GM12878 (cell line): ENCODE data around the gene MCEMP1. TPM values are rescaled to one million over a fixed set of nuclear protein-coding genes. Genes with fewer than 3 reads are reported as not detected.

Source experiments
- ATAC-seq: fragments of 200-7000 bp; cut with Tn5 transposase; 3 replicates; pipeline ENCODE4 v1.9.1; 2020; ENCODE audit warnings: mild to moderate bottlenecking, moderate library complexity
- BruUV-seq: library from RNA; stranded (reverse); fragments of 400-500 nt; replicated peaks from 2 replicates; lab custom pipeline; 2021; lab: Mats Ljungman, UMichigan
- CTCF ChIA-PET: fragments of 300-600 bp; sonication (Branson Sonifier 250); formaldehyde crosslinking; extraction: SDS; loops from one replicate; lab custom pipeline; 2021; ENCODE audit warnings: inconsistent platforms; lab: Yijun Ruan, JAX
- POLR2A ChIA-PET: fragments of 350-600 bp; formaldehyde crosslinking; extraction: SDS; loops from one replicate; lab custom pipeline; 2021; ENCODE audit warnings: inconsistent platforms; lab: Charles Lee
- RAD21 ChIA-PET: fragments of 300-600 bp; sonication (Branson Sonifier 250); formaldehyde crosslinking; loops from one replicate; lab custom pipeline; 2023; ENCODE audit warnings: antibody characterized with exemption; ENCODE audit not compliant: unreplicated experiment; lab: Charles Lee
- SMC1A ChIA-PET: fragments of 300-600 bp; sonication (Branson Sonifier 250); formaldehyde crosslinking; loops from one replicate; lab custom pipeline; 2023; ENCODE audit not compliant: unreplicated experiment, uncharacterized antibody; lab: Charles Lee
- DNase-seq: peaks from one replicate; pipeline ENCODE4 v3.0.0-alpha.2; 2011; ENCODE audit warnings: low read depth, low spot score
- FAIRE-seq: peaks from 3 replicates; lab custom pipeline; 2011; peaks lifted over from hg19 to GRCh38; lab: Jason Lieb, UNC
- H2AFZ ChIP-seq: 2 replicates; pipeline ENCODE4 v1.6.0; 2011; ENCODE audit warnings: low read depth, low read length, control low read depth; ENCODE audit not compliant: control insufficient read depth
- H3K27ac ChIP-seq: 2 replicates; pipeline ENCODE4 v1.5.1; 2011; ENCODE audit warnings: control low read depth; ENCODE audit not compliant: control insufficient read depth, insufficient read depth
- H3K27me3 ChIP-seq, 2 experiments: replicated peaks in 1 of 2; 2 replicates each; pipeline versions ENCODE4 v1.6.0 to v1.6.1; 2011; ENCODE audit warnings: low read length in 1 of 2; ENCODE audit not compliant: control insufficient read depth in 2 of 2, insufficient read depth in 2 of 2
- H3K36me3 ChIP-seq, 2 experiments: 2 replicates each; pipeline ENCODE4 v1.5.1; 2011; ENCODE audit warnings: low read length in 1 of 2; ENCODE audit not compliant: control insufficient read depth in 2 of 2, insufficient read depth in 2 of 2
- H3K4me1 ChIP-seq: 2 replicates; pipeline ENCODE4 v1.6.1; 2011; ENCODE audit warnings: mild to moderate bottlenecking, low read length, moderate library complexity, mixed read lengths; ENCODE audit not compliant: control insufficient read depth, insufficient read depth
- H3K4me2 ChIP-seq: 2 replicates; pipeline ENCODE4 v1.6.0; 2011; ENCODE audit warnings: control low read depth; ENCODE audit not compliant: control insufficient read depth, insufficient read depth
- H3K4me3 ChIP-seq: fragments of 200-600 bp; sonication (generic); 2 replicates; pipeline ENCODE4 v1.5.1; 2016
- H3K79me2 ChIP-seq: 2 replicates; pipeline ENCODE4 v1.6.0; 2011; ENCODE audit warnings: low read length; ENCODE audit not compliant: control insufficient read depth, insufficient read depth
- H3K9ac ChIP-seq: 2 replicates; pipeline ENCODE4 v1.8.0; 2011; ENCODE audit warnings: low read length, control low read depth, mixed read lengths; ENCODE audit not compliant: control insufficient read depth, insufficient read depth
- H3K9me3 ChIP-seq: replicated peaks from 3 replicates; pipeline ENCODE4 v1.5.1; 2011; ENCODE audit warnings: mild to moderate bottlenecking, low read length; ENCODE audit not compliant: control insufficient read depth, insufficient read depth
- H4K20me1 ChIP-seq: 2 replicates; pipeline ENCODE4 v1.6.0; 2011; ENCODE audit not compliant: control insufficient read depth, insufficient read depth
- BACH1 ChIP-seq: fragments of 450-650 bp; IDR thresholded peaks from 2 replicates; pipeline ENCODE4 v1.6.1; 2017; ENCODE audit warnings: mild to moderate bottlenecking, borderline replicate concordance
- BRCA1 ChIP-seq: IDR thresholded peaks from 2 replicates; pipeline ENCODE4 v1.6.1; 2011; ENCODE audit warnings: low read depth, low read length, improper control_type of control experiment
- CBX3 ChIP-seq: fragments of 200-600 bp; sonication (generic); IDR thresholded peaks from 2 replicates; pipeline ENCODE4 v1.6.1; 2016; ENCODE audit warnings: low read depth, borderline replicate concordance
- CBX5 ChIP-seq: sonication (generic); IDR thresholded peaks from 2 replicates; pipeline ENCODE4 v1.6.1; 2016; ENCODE audit warnings: low read depth, moderate library complexity, mild to moderate bottlenecking, inconsistent platforms
- EGR1 ChIP-seq, 2 experiments: IDR thresholded peaks; 1 replicate in 1 of 2; 2 replicates in 1 of 2; pipeline ENCODE4 v1.6.1; 2011 to 2012; ENCODE audit warnings: low read depth in 2 of 2, low read length in 2 of 2, borderline replicate concordance in 1 of 2, mild to moderate bottlenecking in 1 of 2, moderate library complexity in 1 of 2
- HCFC1 ChIP-seq: fragments of 150-350 bp; IDR thresholded peaks from 2 replicates; pipeline ENCODE4 v1.6.1; 2014; ENCODE audit warnings: low read length
- MYC ChIP-seq: IDR thresholded peaks from 2 replicates; pipeline ENCODE4 v1.6.1; 2011; ENCODE audit warnings: mild to moderate bottlenecking, low read length, moderate library complexity, inconsistent platforms; ENCODE audit not compliant: insufficient read depth, insufficient replicate concordance, insufficient read length, severe bottlenecking
- NFXL1 ChIP-seq: fragments of 450-650 bp; IDR thresholded peaks from 2 replicates; pipeline ENCODE4 v1.6.1; 2017; ENCODE audit warnings: antibody characterized with exemption, mild to moderate bottlenecking, borderline replicate concordance
- NR2F1 ChIP-seq: fragments of 450-650 bp; conservative IDR thresholded peaks from 2 replicates; pipeline ENCODE4 v1.6.1; 2017; ENCODE audit warnings: mild to moderate bottlenecking
- POLR2A ChIP-seq: IDR thresholded peaks from 2 replicates; pipeline ENCODE4 v1.6.1; 2011; ENCODE audit warnings: low read depth, mild to moderate bottlenecking, low read length
- POLR2AphosphoS5 ChIP-seq: IDR thresholded peaks from 2 replicates; pipeline ENCODE4 v1.6.1; 2011; ENCODE audit warnings: mild to moderate bottlenecking, low read length, inconsistent platforms
- RBBP5 ChIP-seq: fragments of 200-600 bp; sonication (generic); conservative IDR thresholded peaks from 2 replicates; pipeline ENCODE4 v1.6.1; 2016
- WGBS: methylation state at CpG from one replicate; pipeline ENCODE4 v1.1.6; 2016; ENCODE audit warnings: low lambda C conversion rate; ENCODE audit not compliant: insufficient replicate concordance, insufficient coverage; ENCODE audit errors: missing lambda C conversion rate; 5-methylcytosine and 5-hydroxymethylcytosine counted together
- in situ Hi-C: fragments of 300-500 bp; cut with MboI; formaldehyde crosslinking; loops from 9 replicates; pipeline ENCODE4 v1.14.3; 2018; ENCODE audit warnings: mixed read lengths
- intact Hi-C: fragments of 100-400 bp; cut with micrococcal nuclease; formaldehyde crosslinking; loops from one replicate; pipeline ENCODE4 v1.14.2; 2022; ENCODE audit not compliant: unreplicated experiment
- polyA plus RNA-seq, 11 experiments: library from polyadenylated mRNA; depleted of rRNA in 4 of 11; unstranded in 6 of 11; stranded (reverse) in 5 of 11; fragments of >200 nt; fragmentation: Nextera tagmentation in 4 of 11; fragmentation: Illumina TruSeq in 1 of 11; extraction: Ambion mirVana in 4 of 11; extraction: Trizol in 1 of 11; gene quantifications; 1 replicate in 1 of 11; 2 replicates in 10 of 11; pipeline versions ENCODE4 v1.2.1 to v1.2.3, GENCODE V29; 2011 to 2016; ENCODE audit warnings: inconsistent platforms in 2 of 11, missing spikeins in 2 of 11, low read depth in 1 of 11
- total RNA-seq, 4 experiments: library from RNA; depleted of rRNA in 3 of 4; stranded (reverse); fragments of >200 nt in 3 of 4; fragmentation: Illumina TruSeq in 1 of 4; extraction: Trizol in 1 of 4; gene quantifications; 2 replicates each; pipeline versions ENCODE4 v1.2.1 to v1.2.3, GENCODE V29; 2013 to 2021
- TF ChIP-seq, protein P1 (sequence below): fragments of 450-650 bp; formaldehyde crosslinking; IDR thresholded peaks from 2 replicates; pipeline ENCODE4 v1.4.0; 2020; ENCODE audit warnings: mild to moderate bottlenecking, moderate library complexity
- TF ChIP-seq, protein P2 (sequence below): IDR thresholded peaks from 2 replicates; pipeline ENCODE4 v1.6.1; 2012; ENCODE audit warnings: low read length, inconsistent platforms
- TF ChIP-seq, protein P3 (sequence below): IDR thresholded peaks from 2 replicates; pipeline ENCODE4 v1.6.1; 2012; ENCODE audit warnings: improper control_type of control experiment, low read depth, low read length; ENCODE audit not compliant: insufficient replicate concordance

Gene MCEMP1
- total and polyA plus RNA-seq, 10 of the 15 experiments (the other 5 are each of a cell fraction or from before 2014, with no cell fraction given): 0.08 to 0.55 (median 0.26) TPM; not detected in 1

DNA sequence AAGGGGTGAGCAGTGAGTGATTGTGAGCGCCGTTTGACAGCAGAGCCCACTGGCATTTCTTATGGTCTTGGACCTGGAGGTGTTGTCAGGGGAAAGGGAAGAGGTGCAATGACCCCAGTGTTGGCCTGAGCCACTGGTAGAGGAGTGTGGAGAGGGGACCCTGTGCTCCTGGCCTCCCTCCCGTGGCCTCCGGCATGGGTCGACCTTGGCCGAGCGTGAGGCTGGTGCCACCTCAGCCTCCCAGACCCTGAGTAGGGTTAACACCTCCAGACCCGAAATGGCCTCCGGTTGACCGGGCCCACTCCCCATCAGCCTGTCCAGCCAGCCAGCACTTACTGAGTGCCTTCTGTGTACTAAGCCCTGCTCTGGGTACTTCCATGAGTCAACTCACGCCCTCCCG is 10.3 kb downstream of the MCEMP1 start:
- in situ Hi-C loops: no loop called here
- TF ChIP-seq POLR2A (peak; percentile 80), MYC (no peak), NFXL1 (no peak), NR2F1 (no peak), HCFC1 (no peak), EGR1 (IDR thresholded peaks at IDR 0.05; ENCODE audit: borderline replicate concordance in 1 of 2, low read depth in 2 of 2, low read length in 2 of 2) (no peak), CBX5 (no peak), BRCA1 (no peak), RBBP5 (no peak), BACH1 (0 out of 2 replicates have a peak, but pooled peaks have one; percentile 33), POLR2AphosphoS5 (peak; percentile 83), CBX3 (no peak)
- TF ChIP-seq, protein P1, sequence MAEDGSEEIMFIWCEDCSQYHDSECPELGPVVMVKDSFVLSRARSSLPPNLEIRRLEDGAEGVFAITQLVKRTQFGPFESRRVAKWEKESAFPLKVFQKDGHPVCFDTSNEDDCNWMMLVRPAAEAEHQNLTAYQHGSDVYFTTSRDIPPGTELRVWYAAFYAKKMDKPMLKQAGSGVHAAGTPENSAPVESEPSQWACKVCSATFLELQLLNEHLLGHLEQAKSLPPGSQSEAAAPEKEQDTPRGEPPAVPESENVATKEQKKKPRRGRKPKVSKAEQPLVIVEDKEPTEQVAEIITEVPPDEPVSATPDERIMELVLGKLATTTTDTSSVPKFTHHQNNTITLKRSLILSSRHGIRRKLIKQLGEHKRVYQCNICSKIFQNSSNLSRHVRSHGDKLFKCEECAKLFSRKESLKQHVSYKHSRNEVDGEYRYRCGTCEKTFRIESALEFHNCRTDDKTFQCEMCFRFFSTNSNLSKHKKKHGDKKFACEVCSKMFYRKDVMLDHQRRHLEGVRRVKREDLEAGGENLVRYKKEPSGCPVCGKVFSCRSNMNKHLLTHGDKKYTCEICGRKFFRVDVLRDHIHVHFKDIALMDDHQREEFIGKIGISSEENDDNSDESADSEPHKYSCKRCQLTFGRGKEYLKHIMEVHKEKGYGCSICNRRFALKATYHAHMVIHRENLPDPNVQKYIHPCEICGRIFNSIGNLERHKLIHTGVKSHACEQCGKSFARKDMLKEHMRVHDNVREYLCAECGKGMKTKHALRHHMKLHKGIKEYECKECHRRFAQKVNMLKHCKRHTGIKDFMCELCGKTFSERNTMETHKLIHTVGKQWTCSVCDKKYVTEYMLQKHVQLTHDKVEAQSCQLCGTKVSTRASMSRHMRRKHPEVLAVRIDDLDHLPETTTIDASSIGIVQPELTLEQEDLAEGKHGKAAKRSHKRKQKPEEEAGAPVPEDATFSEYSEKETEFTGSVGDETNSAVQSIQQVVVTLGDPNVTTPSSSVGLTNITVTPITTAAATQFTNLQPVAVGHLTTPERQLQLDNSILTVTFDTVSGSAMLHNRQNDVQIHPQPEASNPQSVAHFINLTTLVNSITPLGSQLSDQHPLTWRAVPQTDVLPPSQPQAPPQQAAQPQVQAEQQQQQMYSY (CRISPR knock-in tag): no peak
- TF ChIP-seq, protein P2, sequence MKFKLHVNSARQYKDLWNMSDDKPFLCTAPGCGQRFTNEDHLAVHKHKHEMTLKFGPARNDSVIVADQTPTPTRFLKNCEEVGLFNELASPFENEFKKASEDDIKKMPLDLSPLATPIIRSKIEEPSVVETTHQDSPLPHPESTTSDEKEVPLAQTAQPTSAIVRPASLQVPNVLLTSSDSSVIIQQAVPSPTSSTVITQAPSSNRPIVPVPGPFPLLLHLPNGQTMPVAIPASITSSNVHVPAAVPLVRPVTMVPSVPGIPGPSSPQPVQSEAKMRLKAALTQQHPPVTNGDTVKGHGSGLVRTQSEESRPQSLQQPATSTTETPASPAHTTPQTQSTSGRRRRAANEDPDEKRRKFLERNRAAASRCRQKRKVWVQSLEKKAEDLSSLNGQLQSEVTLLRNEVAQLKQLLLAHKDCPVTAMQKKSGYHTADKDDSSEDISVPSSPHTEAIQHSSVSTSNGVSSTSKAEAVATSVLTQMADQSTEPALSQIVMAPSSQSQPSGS: no peak
- TF ChIP-seq, protein P3, sequence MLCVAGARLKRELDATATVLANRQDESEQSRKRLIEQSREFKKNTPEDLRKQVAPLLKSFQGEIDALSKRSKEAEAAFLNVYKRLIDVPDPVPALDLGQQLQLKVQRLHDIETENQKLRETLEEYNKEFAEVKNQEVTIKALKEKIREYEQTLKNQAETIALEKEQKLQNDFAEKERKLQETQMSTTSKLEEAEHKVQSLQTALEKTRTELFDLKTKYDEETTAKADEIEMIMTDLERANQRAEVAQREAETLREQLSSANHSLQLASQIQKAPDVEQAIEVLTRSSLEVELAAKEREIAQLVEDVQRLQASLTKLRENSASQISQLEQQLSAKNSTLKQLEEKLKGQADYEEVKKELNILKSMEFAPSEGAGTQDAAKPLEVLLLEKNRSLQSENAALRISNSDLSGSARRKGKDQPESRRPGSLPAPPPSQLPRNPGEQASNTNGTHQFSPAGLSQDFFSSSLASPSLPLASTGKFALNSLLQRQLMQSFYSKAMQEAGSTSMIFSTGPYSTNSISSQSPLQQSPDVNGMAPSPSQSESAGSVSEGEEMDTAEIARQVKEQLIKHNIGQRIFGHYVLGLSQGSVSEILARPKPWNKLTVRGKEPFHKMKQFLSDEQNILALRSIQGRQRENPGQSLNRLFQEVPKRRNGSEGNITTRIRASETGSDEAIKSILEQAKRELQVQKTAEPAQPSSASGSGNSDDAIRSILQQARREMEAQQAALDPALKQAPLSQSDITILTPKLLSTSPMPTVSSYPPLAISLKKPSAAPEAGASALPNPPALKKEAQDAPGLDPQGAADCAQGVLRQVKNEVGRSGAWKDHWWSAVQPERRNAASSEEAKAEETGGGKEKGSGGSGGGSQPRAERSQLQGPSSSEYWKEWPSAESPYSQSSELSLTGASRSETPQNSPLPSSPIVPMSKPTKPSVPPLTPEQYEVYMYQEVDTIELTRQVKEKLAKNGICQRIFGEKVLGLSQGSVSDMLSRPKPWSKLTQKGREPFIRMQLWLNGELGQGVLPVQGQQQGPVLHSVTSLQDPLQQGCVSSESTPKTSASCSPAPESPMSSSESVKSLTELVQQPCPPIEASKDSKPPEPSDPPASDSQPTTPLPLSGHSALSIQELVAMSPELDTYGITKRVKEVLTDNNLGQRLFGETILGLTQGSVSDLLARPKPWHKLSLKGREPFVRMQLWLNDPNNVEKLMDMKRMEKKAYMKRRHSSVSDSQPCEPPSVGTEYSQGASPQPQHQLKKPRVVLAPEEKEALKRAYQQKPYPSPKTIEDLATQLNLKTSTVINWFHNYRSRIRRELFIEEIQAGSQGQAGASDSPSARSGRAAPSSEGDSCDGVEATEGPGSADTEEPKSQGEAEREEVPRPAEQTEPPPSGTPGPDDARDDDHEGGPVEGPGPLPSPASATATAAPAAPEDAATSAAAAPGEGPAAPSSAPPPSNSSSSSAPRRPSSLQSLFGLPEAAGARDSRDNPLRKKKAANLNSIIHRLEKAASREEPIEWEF: no peak

More for the DNA sequence above, 10.3 kb downstream of the MCEMP1 start:
- ChIA-PET POLR2A (no interaction called here), CTCF (interaction anchor here (1.2 kb wide), 1 partner anchor 22 kb away, joined by 3 read pairs; no protein-coding TSS in a partner anchor), SMC1A (interaction anchor here (2.6 kb wide), 1 partner anchor 113 kb away, joined by 11 read pairs; no protein-coding TSS in a partner anchor), RAD21 (interaction anchor here (0.8 kb wide), 1 partner anchor 14 kb away, joined by 3 read pairs; the partner anchor contains the start of gene FCER2)
- peaks cover 2% of the 10 kb centered on the region; the same call in 1 of the 2 replicates for H4K20me1 ChIP-seq
- 98% methylated on average over 12 of the region's 12 CpGs for WGBS
- H3K4me3 ChIP-seq: no peak overlapping the region
- no peaks in the 10 kb centered on the region; the same call in 2 of the 3 replicates for H3K9me3 ChIP-seq
- no peak overlapping the region for H3K4me2 ChIP-seq
- BruUV-seq: no TSS peak
- H2AFZ ChIP-seq: no peak overlapping the region
- H3K9ac ChIP-seq: no peak overlapping the region
- no peak overlapping the region for H3K27ac ChIP-seq
- peaks cover 25% of the 10 kb centered on the region for H3K79me2 ChIP-seq
- H3K36me3 ChIP-seq: peaks cover 6 to 29% of the 10 kb centered on the region in 2 experiments; a peak in 3 of 4 replicates
- FAIRE-seq: no peak
- intact Hi-C loops: loop anchor here (10.0 kb wide), 1 partner anchor 218 kb away; the partner anchor contains the start of gene MAP2K7
- no peak for DNase-seq
- peaks cover 9% of the 10 kb centered on the region for H3K4me1 ChIP-seq
- H3K27me3 ChIP-seq: no peaks in the 10 kb centered on the region
- peak; percentile 22 for ATAC-seq
